ENCODE measurements around the gene ARHGEF38. TPM values are rescaled to one million over a fixed set of nuclear protein-coding genes. Genes with fewer than 3 reads are reported as not detected.
"Not testable (repeated sequence)": the region's sequence is repeated elsewhere in the genome, so short reads cannot be mapped to it uniquely, and the experiment has no call there.

ARHGEF38 gene
- total RNA-seq, 1 experiment from 2014 or later, result not detected

DNA sequence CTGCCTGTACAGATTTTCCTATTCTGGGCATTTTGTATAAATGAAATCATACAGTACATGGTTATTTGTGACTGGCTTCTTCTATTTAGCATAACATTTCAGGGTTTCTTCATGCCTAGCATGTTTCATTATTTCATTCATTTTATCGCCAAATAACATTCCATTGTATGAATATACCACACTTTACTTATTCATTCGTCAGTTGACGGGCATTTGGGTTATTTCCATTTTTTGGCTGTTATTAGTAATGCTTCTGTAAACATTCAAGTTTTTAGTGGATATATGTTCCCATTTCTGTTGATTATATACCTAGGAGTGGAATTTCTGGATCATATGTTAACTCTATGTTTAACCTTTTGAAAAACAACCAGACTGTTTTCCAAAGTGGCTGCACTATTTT lies 108.6 kb downstream of the ARHGEF38 start:
- H3K9me3 ChIP-seq, result no peaks in the 10 kb centered on the region
- no peak for DNase-seq
- no peaks in the 10 kb centered on the region for H3K36me3 ChIP-seq
- H3K27me3 ChIP-seq, result no peaks in the 10 kb centered on the region
- H3K4me3 ChIP-seq, result no peak overlapping the region

DNA sequence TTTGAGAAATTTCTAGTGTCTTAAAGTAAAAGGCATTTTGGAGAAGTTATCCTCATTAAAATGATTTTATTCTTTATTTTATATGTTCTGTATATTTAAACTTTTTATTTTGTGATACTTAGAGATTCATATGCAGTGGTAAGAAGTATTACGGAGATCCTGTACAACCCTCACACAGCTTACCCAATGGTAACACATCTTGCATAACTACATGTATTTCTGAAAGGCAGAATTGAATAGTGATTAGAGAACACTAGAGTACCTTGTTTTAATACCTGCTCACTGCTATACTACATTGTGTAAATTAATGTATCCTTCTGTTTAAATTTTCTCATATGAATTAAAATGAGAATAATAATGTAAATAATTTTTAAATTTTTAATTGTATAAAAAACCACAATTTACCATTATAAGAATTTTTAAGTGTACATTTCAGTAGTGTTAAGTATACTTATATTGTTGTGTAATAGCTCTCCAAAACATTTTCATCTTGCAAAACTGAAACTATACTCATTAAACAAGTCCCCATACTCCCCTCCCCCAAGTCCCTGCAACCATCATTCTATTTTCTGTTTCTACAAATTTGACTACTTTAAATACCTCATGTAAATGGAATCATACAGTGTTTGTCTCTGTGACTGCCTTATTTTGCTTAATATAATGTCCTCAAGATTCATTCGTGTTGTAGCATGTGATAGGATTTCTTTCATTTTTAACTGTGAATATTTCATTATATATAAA lies 110.7 kb downstream of the ARHGEF38 start:
- no peaks in the 10 kb centered on the region for H3K36me3 ChIP-seq
- no peak for DNase-seq
- no peak overlapping the region for H3K4me3 ChIP-seq
- no peaks in the 10 kb centered on the region for H3K9me3 ChIP-seq
- H3K27me3 ChIP-seq, result no peaks in the 10 kb centered on the region

DNA sequence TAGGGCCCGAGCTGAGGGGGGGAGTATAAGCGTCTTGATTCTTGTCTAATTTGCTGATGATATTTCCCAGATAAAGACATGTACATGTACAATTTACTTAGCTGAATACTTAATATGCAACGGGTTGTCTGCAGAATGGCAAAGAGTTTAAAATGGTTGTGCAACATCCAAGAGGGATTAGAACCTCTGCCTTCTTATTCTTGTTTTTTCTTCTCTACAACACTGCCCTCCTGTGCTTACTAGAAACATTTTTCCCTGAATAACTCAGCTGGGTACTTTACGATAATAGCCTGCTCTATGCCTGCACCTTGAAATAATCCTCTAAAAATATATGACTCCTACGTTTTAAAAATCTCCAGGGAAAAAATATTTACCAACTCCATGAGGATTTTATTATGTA lies 114.3 kb downstream of the ARHGEF38 start:
- no peaks in the 10 kb centered on the region for H3K9me3 ChIP-seq
- DNase-seq, result no peak
- H3K36me3 ChIP-seq, result no peaks in the 10 kb centered on the region
- no peaks in the 10 kb centered on the region for H3K27me3 ChIP-seq
- no peak overlapping the region for H3K4me3 ChIP-seq

DNA sequence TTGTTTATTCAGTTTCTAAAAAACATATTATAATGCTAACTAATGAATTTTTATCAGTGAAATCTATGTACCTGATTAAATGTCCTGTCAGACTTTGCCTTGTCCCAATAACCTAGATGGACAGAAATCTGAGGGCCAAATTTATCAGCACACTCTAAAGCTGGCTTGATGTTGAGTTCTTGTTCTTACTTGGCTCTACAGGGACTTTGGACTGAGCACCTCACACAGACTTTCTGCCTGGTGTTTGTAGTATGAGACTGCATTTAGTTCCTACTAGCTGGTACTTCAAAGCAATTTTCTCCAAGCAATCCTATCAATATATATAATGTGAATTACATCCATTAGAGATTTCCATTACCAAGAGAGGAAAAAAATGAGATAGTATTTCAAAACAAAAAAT lies 118.3 kb downstream of the ARHGEF38 start:
- no peak for DNase-seq
- no peaks in the 10 kb centered on the region for H3K27me3 ChIP-seq
- no peak overlapping the region for H3K4me3 ChIP-seq
- no peaks in the 10 kb centered on the region for H3K36me3 ChIP-seq
- H3K9me3 ChIP-seq, result no peaks in the 10 kb centered on the region

DNA sequence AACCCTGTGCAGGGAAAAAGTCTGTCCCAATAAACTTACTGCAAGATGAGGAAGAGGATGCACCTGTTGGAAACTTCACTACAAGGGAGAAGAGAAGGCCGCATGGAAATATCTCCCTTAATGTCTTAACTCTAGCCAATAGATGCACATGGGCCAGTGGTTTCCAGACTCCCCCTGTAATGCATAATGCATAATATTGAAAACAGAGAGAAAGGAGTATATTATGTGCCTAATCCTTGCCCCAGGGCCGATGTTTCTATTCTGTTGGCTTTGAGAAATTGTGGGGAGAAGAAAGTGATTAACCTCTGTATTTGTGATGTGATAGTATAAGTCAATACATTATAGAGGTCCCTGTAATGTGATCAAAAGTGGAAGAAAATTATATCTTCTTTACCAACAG lies 118.9 kb downstream of the ARHGEF38 start:
- Histone ChIP-seq H3K9me3 (no peaks in the 10 kb centered on the region), H3K4me3 (no peak overlapping the region), H3K27me3 (no peaks in the 10 kb centered on the region), H3K36me3 (no peaks in the 10 kb centered on the region)
- DNase-seq, result no peak

DNA sequence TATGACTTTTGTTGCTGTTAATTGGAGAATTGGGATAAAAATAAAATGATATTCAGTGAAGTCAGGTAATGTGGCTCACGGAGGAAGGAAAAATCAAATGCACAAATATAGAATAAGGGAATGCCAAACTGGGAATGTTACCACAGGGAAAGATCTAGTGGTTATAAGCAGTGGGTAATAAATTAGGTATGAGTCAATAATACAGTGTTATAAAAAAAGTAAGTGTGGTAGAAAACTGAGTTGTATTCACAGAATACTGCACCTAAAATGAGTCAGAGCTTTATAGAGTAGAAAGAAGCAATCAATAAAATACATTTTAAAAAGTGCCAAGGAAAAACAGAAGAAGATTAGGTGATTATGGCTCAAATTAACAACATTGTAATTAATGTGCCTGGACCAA lies 121.6 kb downstream of the ARHGEF38 start:
- no peak for DNase-seq
- no peaks in the 10 kb centered on the region for H3K9me3 ChIP-seq

DNA sequence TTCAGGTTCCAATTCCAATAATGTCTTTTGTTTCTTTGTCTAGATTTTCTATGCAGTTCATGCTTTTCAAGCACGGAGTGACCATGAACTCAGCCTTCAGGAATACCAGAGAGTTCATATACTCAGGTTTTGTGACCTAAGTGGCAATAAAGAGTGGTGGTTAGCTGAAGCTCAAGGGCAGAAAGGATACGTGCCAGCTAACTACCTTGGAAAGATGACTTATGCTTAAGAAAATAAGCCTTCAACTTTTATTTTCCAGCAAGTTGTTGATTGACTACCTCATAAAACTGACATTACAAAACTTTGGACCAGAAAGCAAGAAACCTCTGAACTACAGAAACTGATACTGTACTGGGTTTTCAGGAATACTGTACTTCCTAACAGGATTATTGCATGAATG lies 125.3 kb downstream of the ARHGEF38 start:
- H3K36me3 ChIP-seq, result no peaks in the 10 kb centered on the region

More for the DNA sequence above, 121.6 kb downstream of the ARHGEF38 start:
- no peaks in the 10 kb centered on the region for H3K36me3 ChIP-seq
- H3K4me3 ChIP-seq, result no peak overlapping the region
- no peaks in the 10 kb centered on the region for H3K27me3 ChIP-seq

DNA sequence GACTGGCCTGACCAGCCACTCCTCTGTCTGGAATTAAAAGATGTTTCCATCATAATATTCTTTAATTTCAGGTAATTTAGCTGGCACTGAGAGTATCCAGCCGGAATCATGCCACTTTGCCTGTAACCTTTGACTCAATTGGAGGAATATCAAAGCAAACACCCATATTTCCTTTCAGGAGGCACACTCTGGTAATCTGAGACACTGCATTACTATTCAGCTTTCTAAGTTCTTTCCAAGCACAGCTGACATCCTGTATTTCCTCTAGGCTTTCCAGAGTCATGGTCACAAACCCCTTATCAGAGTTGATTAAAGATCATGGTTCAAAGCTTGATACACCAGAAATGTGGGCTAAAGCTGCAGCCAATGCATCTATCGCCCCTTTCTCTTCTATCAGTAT lies 126.8 kb downstream of the ARHGEF38 start:
- DNase-seq, result no peak
- no peak overlapping the region for H3K4me3 ChIP-seq

More for the DNA sequence above, 125.3 kb downstream of the ARHGEF38 start:
- no peak for DNase-seq
- Histone ChIP-seq H3K4me3 (no peak overlapping the region), H3K9me3 (no peaks in the 10 kb centered on the region), H3K27me3 (no peaks in the 10 kb centered on the region)

DNA sequence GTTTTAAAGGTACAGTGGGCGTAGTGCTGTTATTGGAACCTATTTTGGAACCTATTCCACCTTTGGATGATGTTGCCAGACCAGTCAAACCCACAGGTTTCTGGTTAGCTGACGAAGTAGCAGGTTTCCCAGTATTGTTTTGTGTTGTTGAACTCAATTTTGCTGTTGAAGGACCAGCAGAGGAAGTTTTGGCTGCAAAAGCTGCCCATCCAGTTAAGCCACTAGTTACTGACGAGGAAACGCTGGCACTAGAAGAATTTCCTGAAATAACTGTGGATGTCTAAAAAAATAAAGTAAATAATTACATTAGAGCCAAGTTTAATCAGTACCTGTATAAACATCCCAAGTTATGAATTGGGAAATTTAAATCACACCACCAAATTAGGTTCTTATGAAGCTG lies 130.6 kb downstream of the ARHGEF38 start:
- no peak for DNase-seq
- Histone ChIP-seq H3K36me3 (no peaks in the 10 kb centered on the region; the same call in 1 of the 2 replicates), H3K4me3 (no peak overlapping the region), H3K27me3 (no peaks in the 10 kb centered on the region), H3K9me3 (no peaks in the 10 kb centered on the region)

More for the DNA sequence above, 126.8 kb downstream of the ARHGEF38 start:
- no peaks in the 10 kb centered on the region for H3K9me3 ChIP-seq
- H3K36me3 ChIP-seq, result no peaks in the 10 kb centered on the region
- no peaks in the 10 kb centered on the region for H3K27me3 ChIP-seq

DNA sequence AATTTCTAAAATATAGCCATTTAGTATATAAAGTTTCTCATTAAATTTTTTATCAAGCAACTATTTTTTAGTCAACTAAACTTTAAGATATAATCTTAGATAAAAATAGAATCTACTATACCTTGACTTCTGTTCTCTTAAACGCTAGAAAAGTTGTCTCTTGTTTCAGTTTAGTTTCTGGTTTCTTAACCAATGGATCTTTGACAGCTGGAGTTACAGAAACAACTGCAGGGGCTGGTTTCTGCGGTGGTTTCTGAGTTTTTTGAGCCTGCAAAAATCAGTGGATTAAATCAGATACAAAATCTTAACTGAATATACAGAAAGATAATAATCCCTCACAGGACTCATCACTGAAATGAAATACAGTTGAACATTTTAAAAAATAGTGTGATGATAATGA lies 134.2 kb downstream of the ARHGEF38 start:
- no peaks in the 10 kb centered on the region; the same call in none of the 2 replicates for H3K36me3 ChIP-seq
- no peak overlapping the region for H3K4me3 ChIP-seq

DNA sequence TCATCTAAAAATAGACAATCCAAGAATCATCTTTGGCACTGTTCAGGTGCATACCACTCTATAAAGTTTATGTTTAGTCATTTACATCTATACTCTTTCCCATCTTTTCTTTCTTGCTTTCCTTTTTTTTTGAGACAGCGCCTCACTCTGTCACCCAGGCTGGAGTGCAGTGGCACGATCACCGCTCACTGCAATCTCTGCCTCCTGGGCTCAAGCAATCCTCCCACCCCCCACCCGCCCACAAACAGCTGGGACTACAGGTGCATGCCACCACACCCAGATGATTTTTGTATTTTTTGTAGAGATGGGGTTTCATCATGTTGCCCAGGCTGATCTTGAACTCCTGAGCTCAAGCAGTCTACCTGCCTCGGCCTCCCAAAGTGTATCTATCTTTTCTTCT lies 142.4 kb downstream of the ARHGEF38 start:
- not testable (repeated sequence) for H3K4me3 ChIP-seq, H3K36me3 ChIP-seq, H3K9me3 ChIP-seq, DNase-seq, H3K27me3 ChIP-seq

More for the DNA sequence above, 134.2 kb downstream of the ARHGEF38 start:
- no peak for DNase-seq
- Histone ChIP-seq H3K9me3 (no peaks in the 10 kb centered on the region), H3K27me3 (no peaks in the 10 kb centered on the region)

DNA sequence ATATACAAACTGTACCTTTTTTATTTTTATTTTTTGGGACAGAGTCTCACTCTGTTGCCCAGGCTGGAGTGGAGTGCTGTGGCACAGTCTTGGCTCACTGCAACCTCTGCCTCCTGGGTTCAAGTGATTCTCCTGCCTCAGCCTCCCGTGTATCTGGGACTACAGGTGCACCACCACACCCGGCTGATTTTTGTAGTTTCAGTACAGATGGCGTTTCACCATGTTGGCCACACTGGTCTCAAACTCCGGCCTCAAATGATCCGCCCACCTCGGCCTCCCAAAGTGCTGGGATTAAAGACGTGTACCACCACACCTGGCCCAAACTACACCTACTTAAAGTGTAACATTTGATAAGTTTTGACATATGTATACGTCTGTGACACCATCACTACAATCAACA lies 143.4 kb downstream of the ARHGEF38 start:
- not testable (repeated sequence) for H3K27me3 ChIP-seq, H3K9me3 ChIP-seq, H3K4me3 ChIP-seq, H3K36me3 ChIP-seq, DNase-seq

DNA sequence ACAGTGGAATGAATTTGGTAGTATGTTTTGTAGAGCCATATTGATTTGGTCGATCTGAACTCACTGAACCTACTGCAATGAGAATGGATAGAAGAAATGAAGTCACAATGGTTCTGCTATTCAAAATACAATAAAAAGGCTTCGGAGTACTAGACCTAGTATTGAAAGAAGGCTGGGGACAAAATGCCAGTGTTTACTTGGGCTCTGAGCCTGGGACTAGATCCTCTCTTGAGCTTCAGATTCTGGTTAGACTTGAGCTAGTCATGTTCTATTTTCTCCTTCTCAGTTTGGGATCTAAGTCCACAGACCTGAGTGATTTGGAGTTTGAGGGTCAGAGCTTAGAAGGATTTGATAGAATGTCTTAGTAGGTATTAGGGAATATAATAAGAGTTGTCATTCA lies 146.2 kb downstream of the ARHGEF38 start:
- Histone ChIP-seq H3K36me3 (no peaks in the 10 kb centered on the region; the same call in 1 of the 2 replicates), H3K9me3 (no peaks in the 10 kb centered on the region), H3K4me3 (no peak overlapping the region), H3K27me3 (no peaks in the 10 kb centered on the region)
- DNase-seq, result no peak

DNA sequence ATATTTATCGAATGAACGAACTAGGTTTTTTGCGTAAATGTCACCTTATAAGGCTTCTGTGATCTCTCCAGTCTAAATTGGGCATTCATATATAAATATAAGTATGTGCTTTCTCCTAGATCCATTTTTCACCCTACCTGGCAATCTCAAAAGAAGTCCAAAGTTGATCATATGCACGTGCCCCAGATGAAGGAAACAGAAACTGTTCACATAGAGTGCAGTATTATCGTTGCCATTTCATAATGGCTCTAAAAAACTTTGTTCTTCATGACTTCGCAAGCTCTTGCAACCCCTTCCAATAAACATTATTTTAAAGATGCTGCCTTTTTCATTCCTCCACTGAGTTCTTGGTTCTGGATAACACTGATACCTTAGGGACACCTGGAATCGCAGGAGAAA lies 155.4 kb downstream of the ARHGEF38 start:
- Histone ChIP-seq H3K36me3 (no peaks in the 10 kb centered on the region; the same call in 1 of the 2 replicates), H3K4me3 (peak overlapping the region; percentile 91), H3K9me3 (no peaks in the 10 kb centered on the region), H3K27me3 (no peaks in the 10 kb centered on the region)
- DNase-seq, result no peak

DNA sequence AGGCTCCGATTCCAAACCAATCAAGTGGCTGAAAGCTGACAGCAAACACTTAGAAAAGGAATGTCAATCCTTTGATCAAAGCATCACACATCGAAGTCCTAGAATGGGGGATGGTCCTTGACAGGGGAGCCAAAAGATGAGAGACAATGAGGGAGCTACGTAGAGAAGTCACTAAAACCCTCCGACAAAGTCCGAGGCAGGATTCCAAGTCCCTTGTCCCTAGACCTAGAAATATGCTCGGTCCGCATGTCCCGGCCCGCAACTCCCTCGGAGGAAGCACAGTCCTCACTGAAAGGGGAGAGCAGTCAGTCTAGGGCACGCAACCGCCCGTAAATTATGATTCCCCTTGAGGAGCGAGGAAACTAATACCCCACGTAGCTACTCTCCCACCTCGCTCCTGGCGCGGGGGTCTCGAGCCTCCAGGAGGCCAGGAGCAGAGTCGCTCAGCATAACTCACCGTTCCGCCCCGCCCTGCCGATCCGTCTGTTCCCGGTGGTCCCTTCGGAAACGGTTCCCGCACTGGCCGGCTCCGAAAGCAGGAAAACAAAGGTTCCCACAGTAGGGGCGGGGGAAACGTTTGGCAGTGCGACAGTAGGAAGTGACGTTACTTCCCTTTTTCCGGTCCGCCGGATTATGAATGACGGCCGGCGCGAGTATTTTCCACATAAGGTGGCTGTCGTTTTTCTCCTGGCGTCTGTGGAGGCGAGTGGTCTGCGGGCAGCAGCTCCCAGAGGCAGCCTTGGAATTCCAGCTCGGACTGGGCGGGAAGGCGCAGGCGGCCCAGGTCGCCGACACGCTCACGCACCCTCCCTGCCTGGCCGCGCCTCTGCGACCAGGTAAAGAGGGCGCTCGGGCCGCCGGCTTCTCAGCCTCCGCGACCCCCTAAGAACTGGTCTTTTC lies 156.0 kb downstream of the ARHGEF38 start, which contains the start of the genes GSTCD and INTS12:
GSTCD (plus strand) TSS at position 604 of the 900 bp plus-strand sequence. CDS start 8,830 bp downstream, outside the sequence.
INTS12 (minus strand) TSS at position 509 of the 900 bp plus-strand sequence. CDS start 8,684 bp downstream, outside the sequence.
- peak within 1 kb of the TSS; percentile 91 for H3K4me3 ChIP-seq

DNA sequence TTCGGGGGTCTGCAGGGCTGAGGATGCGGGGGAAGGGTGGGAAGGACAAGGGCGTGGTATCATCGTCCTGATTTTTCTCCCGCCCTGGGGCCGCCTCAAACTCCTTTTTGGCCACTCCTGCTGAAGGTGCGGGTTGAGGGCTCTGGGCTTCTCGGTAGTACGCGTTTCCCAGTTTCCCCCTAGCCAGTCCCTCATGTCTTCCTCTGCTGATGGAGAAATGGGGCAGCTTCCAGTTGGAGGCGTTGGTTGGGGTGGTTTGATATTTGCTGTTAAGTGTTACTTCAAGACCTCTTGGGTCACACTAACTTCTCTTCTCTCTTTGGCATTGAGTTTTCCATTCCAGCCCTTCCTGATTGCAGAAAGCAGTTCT lies 156.6 kb downstream of the ARHGEF38 start:
- Histone ChIP-seq H3K4me3 (peak overlapping the region; percentile 91), H3K36me3 (no peaks in the 10 kb centered on the region; the same call in 1 of the 2 replicates), H3K27me3 (no peaks in the 10 kb centered on the region), H3K9me3 (no peaks in the 10 kb centered on the region)
- DNase-seq, result peak; percentile 18

More for the DNA sequence above, 156.0 kb downstream of the ARHGEF38 start, which contains the start of the genes GSTCD and INTS12:
- DNase-seq, result peak; percentile 84
- H3K36me3 ChIP-seq, result no peaks in the 10 kb centered on the region; the same call in 1 of the 2 replicates
- no peaks in the 10 kb centered on the region for H3K9me3 ChIP-seq
- H3K27me3 ChIP-seq, result no peaks in the 10 kb centered on the region

DNA sequence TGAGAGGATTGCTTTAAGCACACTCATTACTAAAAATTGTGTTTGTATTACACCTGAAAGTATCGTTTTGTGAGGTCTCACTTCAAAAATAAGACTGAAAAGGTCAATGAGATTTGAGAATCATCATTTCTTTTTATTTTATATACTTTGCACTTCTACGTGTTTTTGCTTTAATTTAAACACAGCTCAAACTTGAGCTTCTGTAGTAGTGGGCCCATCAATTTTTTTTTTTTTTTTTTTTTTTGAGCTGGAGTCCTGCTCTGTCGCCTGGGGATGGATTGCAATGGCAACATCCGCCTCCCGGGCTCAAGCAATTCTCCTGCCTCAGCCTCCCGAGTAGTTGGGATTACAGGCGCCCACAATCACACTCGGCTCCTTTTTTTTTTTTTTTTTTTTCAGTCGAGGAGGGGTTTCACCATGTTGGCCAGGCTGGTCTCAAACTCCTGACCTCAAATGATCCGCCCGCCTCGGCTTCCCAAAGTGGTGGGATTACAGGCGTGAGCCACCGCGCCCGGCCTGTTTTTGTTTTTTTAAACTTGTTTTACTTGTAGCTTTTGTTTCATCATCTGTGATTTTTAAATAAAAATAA lies 157.7 kb downstream of the ARHGEF38 start:
- H3K9me3 ChIP-seq, result no peaks in the 10 kb centered on the region
- no peaks in the 10 kb centered on the region for H3K27me3 ChIP-seq
- no peak for DNase-seq
- peak overlapping the region; percentile 91 for H3K4me3 ChIP-seq
- H3K36me3 ChIP-seq, result no peaks in the 10 kb centered on the region; the same call in 1 of the 2 replicates
